GM18858 (cell line): Measurements from ENCODE around the gene RBM46.
"Not testable (repeated sequence)": the region's sequence is repeated elsewhere in the genome, so short reads cannot be mapped to it uniquely, and the experiment has no call there.

Experiments
- ATAC-seq: cut with Tn5 transposase; IDR thresholded peaks from one replicate; pipeline ENCODE4 v1.9.1; 2021; ENCODE audit not compliant: unreplicated experiment

RBM46 gene

GRCh38 chr4:154836513-154836912 lies 55.4 kb downstream of the RBM46 start:
- no peak for ATAC-seq

- ATAC-seq: no peak
These were observed 57.1 kb downstream of the RBM46 start for GRCh38 chr4:154838155-154838554.

- ATAC-seq: no peak
These were observed 57.6 kb downstream of the RBM46 start for GRCh38 chr4:154838694-154839093.

GRCh38 chr4:154854362-154854761 lies 73.3 kb downstream of the RBM46 start:
- ATAC-seq: no peak

- no peak for ATAC-seq
These were observed 77.1 kb downstream of the RBM46 start for GRCh38 chr4:154858166-154858565.

GRCh38 chr4:154868414-154869194 lies 87.5 kb downstream of the RBM46 start:
- ATAC-seq: no peak

GRCh38 chr4:154869301-154869700 lies 88.2 kb downstream of the RBM46 start:
- ATAC-seq: no peak

- ATAC-seq: no peak
These were observed 91.1 kb downstream of the RBM46 start for GRCh38 chr4:154872198-154872597.

GRCh38 chr4:154874049-154874448 lies 93.0 kb downstream of the RBM46 start:
- not testable (repeated sequence) for ATAC-seq

GRCh38 chr4:154877110-154877760 lies 96.2 kb downstream of the RBM46 start:
- no peak for ATAC-seq
